Stimulated activated CD8-positive, alpha-beta memory T cell treated with anti-CD3 and anti-CD28 coated beads, Interleukin-2, amount 100 ng/mL, for 48 hours (primary cell): ENCODE results near the gene LDB3.

Experiments used
- DNase-seq, 2 donors: peaks; one replicate each; pipeline ENCODE4 v3.0.0-alpha.2; 2020; ENCODE audit warnings: low read depth in 2 of 2

Gene LDB3

GRCh38 chr10:86651021-86651471, 17.3 kb upstream of the LDB3 start:
- DNase-seq, result no peak

GRCh38 chr10:86651631-86652331, 16.5 kb upstream of the LDB3 start:
- no peak for DNase-seq

- DNase-seq, result no peak
These were observed 15.7 kb upstream of the LDB3 start for GRCh38 chr10:86652361-86653202.

- DNase-seq, result no peak
These were observed 14.9 kb upstream of the LDB3 start for GRCh38 chr10:86653379-86653778.

GRCh38 chr10:86653987-86654386, 14.3 kb upstream of the LDB3 start:
- no peak for DNase-seq

GRCh38 chr10:86654411-86655172, 13.7 kb upstream of the LDB3 start, which contains the start of gene OPN4:
Gene OPN4, plus strand, starts transcription at chr10:86654547. Its CDS starts 237 bp downstream, at chr10:86654784.
- no peak for DNase-seq

- no peak for DNase-seq
These were observed 13.2 kb upstream of the LDB3 start for GRCh38 chr10:86655173-86655540.

GRCh38 chr10:86655596-86655995, 12.7 kb upstream of the LDB3 start:
- DNase-seq, result no peak

GRCh38 chr10:86657011-86657395, 11.3 kb upstream of the LDB3 start:
- DNase-seq, result no peak

- DNase-seq, result no peak
These were observed 10.8 kb upstream of the LDB3 start for GRCh38 chr10:86657396-86658011.

GRCh38 chr10:86658261-86658741, 10.0 kb upstream of the LDB3 start:
- no peak for DNase-seq

GRCh38 chr10:86658751-86659150, 9.6 kb upstream of the LDB3 start:
- no peak for DNase-seq

GRCh38 chr10:86659161-86659691, 9.1 kb upstream of the LDB3 start:
- DNase-seq, result no peak

- DNase-seq, result no peak
These were observed 8.4 kb upstream of the LDB3 start for GRCh38 chr10:86659721-86660453.

- no peak for DNase-seq
These were observed 6.9 kb upstream of the LDB3 start for GRCh38 chr10:86661161-86662025.

GRCh38 chr10:86662186-86663045, 5.9 kb upstream of the LDB3 start:
- no peak for DNase-seq

- no peak for DNase-seq
These were observed 5.3 kb upstream of the LDB3 start for GRCh38 chr10:86663046-86663345.

GRCh38 chr10:86663576-86664339, 4.6 kb upstream of the LDB3 start:
- no peak for DNase-seq
